GM23338 (cell line): ENCODE results near the gene HNF1A. TPM values are rescaled to one million over a fixed set of nuclear protein-coding genes. Genes with fewer than 3 reads are reported as not detected.
A peak's percentile ranks its signal among the peaks of the same experiment; 100 is the strongest.

Experiments used
- ATAC-seq: fragments of 200-7000 bp; cut with Tn5 transposase; 3 replicates; pipeline ENCODE4 v1.9.1; 2020
- DNase-seq: peaks from one replicate; pipeline ENCODE4 v3.0.0-alpha.2; 2015; ENCODE audit warnings: low spot score
- H2AFZ ChIP-seq: fragments of 200-600 bp; sonication (generic); 2 replicates; pipeline ENCODE4 v1.8.0; 2016; ENCODE audit warnings: antibody characterized with exemption, mild to moderate bottlenecking, moderate library complexity
- H3F3A ChIP-seq: fragments of 200-600 bp; sonication (generic); replicated peaks from 2 replicates; pipeline ENCODE4 v1.8.0; 2017; ENCODE audit warnings: antibody characterized with exemption, mixed run types, low read depth
- H3K27ac ChIP-seq: fragments of 200-600 bp; sonication (generic); 2 replicates; pipeline ENCODE4 v1.6.1; 2016; ENCODE audit warnings: low read depth
- H3K27me3 ChIP-seq: fragments of 200-600 bp; sonication (generic); 2 replicates; pipeline ENCODE4 v1.8.0; 2016; ENCODE audit warnings: mild to moderate bottlenecking, mixed run types, moderate library complexity; ENCODE audit not compliant: insufficient read depth
- H3K36me3 ChIP-seq: fragments of 200-600 bp; sonication (generic); 2 replicates; pipeline ENCODE4 v1.8.0; 2016; ENCODE audit warnings: mild to moderate bottlenecking; ENCODE audit not compliant: insufficient read depth
- H3K4me1 ChIP-seq: fragments of 200-600 bp; sonication (generic); 2 replicates; pipeline ENCODE4 v1.8.0; 2016; ENCODE audit warnings: mild to moderate bottlenecking, moderate library complexity; ENCODE audit not compliant: insufficient read depth
- H3K4me2 ChIP-seq: fragments of 200-600 bp; sonication (generic); 2 replicates; pipeline ENCODE4 v1.7.1; 2017; ENCODE audit warnings: mixed run types
- H3K4me3 ChIP-seq: fragments of 200-600 bp; sonication (generic); 2 replicates; pipeline ENCODE4 v1.6.1; 2016; ENCODE audit warnings: mixed run types
- H3K79me2 ChIP-seq: fragments of 200-600 bp; sonication (generic); replicated peaks from 2 replicates; pipeline ENCODE4 v1.8.0; 2017; ENCODE audit warnings: mild to moderate bottlenecking; ENCODE audit not compliant: insufficient read depth
- H3K9me2 ChIP-seq: fragments of 200-600 bp; sonication (generic); 2 replicates; pipeline ENCODE4 v1.8.0; 2017; ENCODE audit not compliant: insufficient read depth
- H4K20me1 ChIP-seq: fragments of 200-600 bp; sonication (generic); replicated peaks from 2 replicates; pipeline ENCODE4 v1.8.0; 2017; ENCODE audit warnings: mild to moderate bottlenecking; ENCODE audit not compliant: insufficient read depth
- H3K27ac Mint-ChIP-seq: 2 replicates; pipeline ENCODE4 v1.8.0; 2020; ENCODE audit warnings: inconsistent platforms, mild to moderate bottlenecking, moderate library complexity, mixed read lengths
- H3K27me3 Mint-ChIP-seq: 3 replicates; pipeline ENCODE4 v1.8.0; 2022; ENCODE audit warnings: low read depth, mild to moderate bottlenecking, moderate library complexity, mixed read lengths, inconsistent platforms; ENCODE audit not compliant: insufficient read depth, poor library complexity
- H3K36me3 Mint-ChIP-seq: 3 replicates; pipeline ENCODE4 v1.8.0; 2021; ENCODE audit warnings: low read depth, mild to moderate bottlenecking, inconsistent platforms, moderate library complexity, mixed read lengths
- H3K4me1 Mint-ChIP-seq: 3 replicates; pipeline ENCODE4 v1.8.0; 2020; ENCODE audit warnings: mild to moderate bottlenecking, inconsistent platforms, mixed read lengths
- H3K4me3 Mint-ChIP-seq: 3 replicates; pipeline ENCODE4 v1.8.0; 2021; ENCODE audit warnings: moderate library complexity, mild to moderate bottlenecking, inconsistent platforms, mixed read lengths
- H3K9me3 Mint-ChIP-seq: 3 replicates; pipeline ENCODE4 v1.8.0; 2020; ENCODE audit warnings: moderate library complexity, mild to moderate bottlenecking, inconsistent platforms, mixed read lengths
- CTCF ChIP-seq, 2 experiments: fragments of 200-600 bp in 1 of 2; sonication (generic) in 1 of 2; conservative IDR thresholded peaks; 2 replicates each; pipeline versions ENCODE4 v1.5.1 to v1.6.1; 2016 to 2017; ENCODE audit warnings: antibody characterized with exemption in 2 of 2, low read depth in 2 of 2, mild to moderate bottlenecking in 2 of 2, moderate library complexity in 1 of 2
- ETS1 ChIP-seq: IDR thresholded peaks from 2 replicates; pipeline ENCODE4 v1.6.1; 2016; ENCODE audit warnings: antibody characterized with exemption
- POLR2AphosphoS5 ChIP-seq: IDR thresholded peaks from 2 replicates; pipeline ENCODE4 v1.6.1; 2016; ENCODE audit warnings: antibody characterized with exemption, low read depth
- ZNF331 ChIP-seq: fragments of 250-450 bp; sonication (Bioruptor Pico); IDR thresholded peaks from 2 replicates; pipeline ENCODE4 v1.5.0; 2020; ENCODE audit warnings: low read depth, mild to moderate bottlenecking, moderate library complexity
- ZNF462 ChIP-seq: fragments of 250-450 bp; sonication (Bioruptor Pico); IDR thresholded peaks from 2 replicates; pipeline ENCODE4 v1.5.0; 2020; ENCODE audit warnings: mild to moderate bottlenecking, moderate library complexity
- polyA plus RNA-seq: library from polyadenylated mRNA; unstranded; fragments of >200 nt; fragmentation: Nextera tagmentation; extraction: Ambion mirVana; gene quantifications from 2 replicates; pipeline ENCODE4 v1.2.1, GENCODE V29; 2016
- total RNA-seq: library from RNA; depleted of rRNA; stranded (reverse); fragments of >200 nt; shearing (Covaris generic); gene quantifications from 2 replicates; pipeline ENCODE4 v1.2.3, GENCODE V29; 2014

Gene HNF1A
- total and polyA plus RNA-seq, 2 experiments from 2014 or later, result 0.11 TPM; not detected in 1

- Mint-ChIP-seq H3K27me3 (peaks cover 13% of the 10 kb centered on the region), H3K27ac (no peak overlapping the region; the same call in 1 of the 2 replicates), H3K4me1 (peaks cover 2% of the 10 kb centered on the region; the same call in 2 of the 3 replicates), H3K4me3 (no peak overlapping the region), H3K9me3 (no peaks in the 10 kb centered on the region; the same call in 2 of the 3 replicates), H3K36me3 (peaks cover 51% of the 10 kb centered on the region)
- Histone ChIP-seq H3K9me2 (no peaks in the 10 kb centered on the region), H3K4me2 (no peak overlapping the region), H3K79me2 (no peaks in the 10 kb centered on the region), H3K27ac (no peak overlapping the region), H3K27me3 (no peaks in the 10 kb centered on the region), H2AFZ (no peak overlapping the region), H4K20me1 (peaks cover 8% of the 10 kb centered on the region; the same call in 1 of the 2 replicates), H3K4me3 (no peak overlapping the region), H3F3A (no peaks in the 10 kb centered on the region), H3K4me1 (peaks cover 4% of the 10 kb centered on the region; the same call in 1 of the 2 replicates), H3K36me3 (peaks cover 19% of the 10 kb centered on the region)
- peak; percentile 73 for DNase-seq
- TF ChIP-seq CTCF (conservative IDR thresholded peaks at IDR 0.05; ENCODE audit: low read depth in 2 of 2), result peak; percentile 54 to 70
- TF ChIP-seq ZNF331, result no peak
- TF ChIP-seq ETS1, result no peak
- TF ChIP-seq ZNF462 (CRISPR knock-in tag), result no peak
- no peak for TF ChIP-seq POLR2AphosphoS5
- peak; percentile 10; the same call in 2 of the 3 replicates for ATAC-seq
Observed at GRCh38 chr12:121003650-121004049, 25.3 kb downstream of the HNF1A start.
